Metanephros (tissue), 1 donor: Measurements from ENCODE around the gene HCN4. TPM values are rescaled to one million over a fixed set of nuclear protein-coding genes. Genes with fewer than 3 reads are reported as not detected.

Experiments used
- total RNA-seq: library from RNA; depleted of rRNA; stranded (reverse); fragments of >200 nt; gene quantifications from one replicate; pipeline ENCODE4 v1.2.3, GENCODE V29; 2014

Gene HCN4
- total RNA-seq: 0.47 TPM

DNA sequence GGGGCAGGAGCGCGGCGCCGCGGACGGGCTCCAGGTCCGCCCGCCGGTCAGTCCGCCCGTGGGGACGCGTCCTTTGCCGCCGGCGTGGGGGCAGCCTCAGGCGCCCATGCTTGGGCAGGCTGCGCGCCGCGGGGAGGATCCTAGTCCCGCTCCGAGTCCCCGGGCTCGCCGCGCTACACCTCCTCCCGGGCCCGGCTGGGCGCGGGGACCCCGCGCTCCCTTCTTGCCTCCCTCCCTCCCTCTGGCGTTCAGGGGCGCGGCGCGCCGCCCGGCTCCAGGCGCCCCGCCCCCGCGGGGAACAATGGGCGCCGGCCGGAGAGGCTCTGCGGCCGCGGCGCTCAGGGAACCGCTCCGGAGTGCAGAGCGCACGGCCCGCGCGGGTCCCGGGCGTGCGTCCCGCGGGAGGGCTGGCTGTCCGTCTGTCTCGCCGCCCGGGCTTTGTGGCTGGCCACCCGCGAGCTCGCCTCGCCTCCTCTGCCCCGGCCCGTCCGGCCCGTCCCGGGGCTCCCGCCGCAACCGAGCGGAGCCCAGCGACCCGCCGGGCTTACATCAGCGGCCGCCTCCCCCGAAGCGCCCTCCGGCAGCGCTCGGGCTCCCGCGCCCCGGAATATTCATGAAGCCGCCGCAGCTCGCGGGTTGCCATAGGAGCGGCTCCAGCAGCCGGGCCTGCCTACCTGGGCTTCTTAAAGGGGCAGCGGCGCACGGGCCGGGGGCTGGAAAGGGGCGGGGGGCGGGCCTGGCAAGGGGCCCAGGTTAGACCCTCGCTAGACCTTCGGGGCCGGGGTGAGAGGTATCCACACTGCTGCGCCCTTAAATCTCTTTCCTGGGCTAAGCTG, at the start of gene HCN4:
Gene HCN4 (minus strand): TSS at position 658 of the 836 bp plus-strand sequence. CDS start 688 bp downstream, outside the sequence.

Other genes with a start within 250 kb of the HCN4 start
- gene REC114, start 74.2 kb upstream of the HCN4 start, total RNA-seq: not detected